Kidney (tissue), 22 donors: Measurements from ENCODE around the gene ARHGEF3. TPM values are rescaled to one million over a fixed set of nuclear protein-coding genes. Genes with fewer than 3 reads are reported as not detected.
A peak's percentile ranks its signal among the peaks of the same experiment; 100 is the strongest.

Experiments
- DNase-seq, 5 donors: peaks; one replicate each; pipeline ENCODE4 v3.0.0-alpha.2; 2013 to 2020
- FAIRE-seq: peaks from 2 replicates; lab custom pipeline; 2012; peaks lifted over from hg19 to GRCh38; lab: Jason Lieb, UNC
- H3K27ac ChIP-seq, 2 donors: one replicate each; pipeline ENCODE4 v1.7.0; 2013; ENCODE audit warnings: low read depth in 2 of 2, low read length in 2 of 2, inconsistent platforms in 1 of 2
- H3K27me3 ChIP-seq: one replicate; pipeline ENCODE4 v1.7.1; 2013; ENCODE audit warnings: low read length, inconsistent platforms; ENCODE audit not compliant: control insufficient read depth, insufficient read depth
- H3K36me3 ChIP-seq, 3 donors: one replicate each; pipeline versions ENCODE4 v1.7.0 to v1.7.1; 2013; ENCODE audit warnings: low read length in 3 of 3, control low read depth in 1 of 3, inconsistent platforms in 1 of 3; ENCODE audit not compliant: insufficient read depth in 3 of 3, control insufficient read depth in 2 of 3
- H3K4me1 ChIP-seq, 3 donors: one replicate each; pipeline versions ENCODE4 v1.7.0 to v1.7.1; 2013; ENCODE audit warnings: low read length in 3 of 3, inconsistent platforms in 1 of 3, low read depth in 1 of 3; ENCODE audit not compliant: control insufficient read depth in 2 of 3, insufficient read depth in 2 of 3
- H3K4me3 ChIP-seq, 3 donors: one replicate each; pipeline versions ENCODE4 v1.7.0 to v1.8.1; 2013; ENCODE audit warnings: low read length in 3 of 3, control low read depth in 1 of 3, inconsistent platforms in 1 of 3
- H3K9ac ChIP-seq, 3 donors: one replicate each; pipeline versions ENCODE4 v1.7.0 to v1.7.1; 2013; ENCODE audit warnings: low read length in 3 of 3, control low read depth in 1 of 3, inconsistent platforms in 1 of 3
- H3K9me3 ChIP-seq, 3 donors: one replicate each; pipeline versions ENCODE4 v1.7.0 to v1.7.1; 2013; ENCODE audit warnings: low read length in 3 of 3, control low read depth in 1 of 3, inconsistent platforms in 1 of 3; ENCODE audit not compliant: control insufficient read depth in 2 of 3, insufficient read depth in 1 of 3
- intact Hi-C: fragments of 100-400 bp; cut with DNase I; formaldehyde crosslinking; loops from one replicate; pipeline ENCODE4 v1.11.1; 2022
- long read RNA-seq, 10 donors: library from polyadenylated mRNA in 1 of 10; unstranded in 1 of 10; transcript quantifications; one replicate each; pipeline ENCODE4 v2.0.0 and lab custom pipeline, GENCODE V29; 2021 to 2026
- polyA plus RNA-seq: library from polyadenylated mRNA; stranded (reverse); fragments of 350-450 nt; fragmentation: Illumina TruSeq; extraction: RNeasy Lipid Tissue Mini Kit (QIAGEN cat#74804); gene quantifications from one replicate; pipeline ENCODE4 v1.2.3, GENCODE V29; 2014; ENCODE audit warnings: low read depth, low replicate concordance; ENCODE audit not compliant: insufficient read depth
- total RNA-seq: library from RNA; stranded (reverse); fragmentation: NEBNext Ultra II Directional; extraction: Animal tissue kit (Norgen Biotek cat#: 25700); gene quantifications from one replicate; pipeline ENCODE4 v1.2.1, GENCODE V29; 2021
- TF ChIP-seq, protein P1 (sequence below): IDR thresholded peaks from 3 replicates; pipeline ENCODE4 v1.5.1; 2012; ENCODE audit warnings: mild to moderate bottlenecking, moderate library complexity, borderline replicate concordance; ENCODE audit not compliant: insufficient read depth; ENCODE audit errors: extremely low read depth
- donor health status: control.
- donor health status: control.
- donor health status: control.
- donor health status: control.
- donor health status: control.
- donor health status: DM: yes; HTN: yes; CAD: no.
- donor health status: Normal renal cell carcinoma (clear cell type).

Gene ARHGEF3, protein sequence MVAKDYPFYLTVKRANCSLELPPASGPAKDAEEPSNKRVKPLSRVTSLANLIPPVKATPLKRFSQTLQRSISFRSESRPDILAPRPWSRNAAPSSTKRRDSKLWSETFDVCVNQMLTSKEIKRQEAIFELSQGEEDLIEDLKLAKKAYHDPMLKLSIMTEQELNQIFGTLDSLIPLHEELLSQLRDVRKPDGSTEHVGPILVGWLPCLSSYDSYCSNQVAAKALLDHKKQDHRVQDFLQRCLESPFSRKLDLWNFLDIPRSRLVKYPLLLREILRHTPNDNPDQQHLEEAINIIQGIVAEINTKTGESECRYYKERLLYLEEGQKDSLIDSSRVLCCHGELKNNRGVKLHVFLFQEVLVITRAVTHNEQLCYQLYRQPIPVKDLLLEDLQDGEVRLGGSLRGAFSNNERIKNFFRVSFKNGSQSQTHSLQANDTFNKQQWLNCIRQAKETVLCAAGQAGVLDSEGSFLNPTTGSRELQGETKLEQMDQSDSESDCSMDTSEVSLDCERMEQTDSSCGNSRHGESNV
- 56.3 TPM for total RNA-seq
- polyA plus RNA-seq, result 25.8 TPM
- long read RNA-seq, donor 1, transcript ARHGEF3-201 (10 exons, 3,602 nt), result major isoform, 8 of 8 reads
- long read RNA-seq, donor 1, partial matches to known transcripts, result 0 of 8 reads
- long read RNA-seq, donor 1, other reads (novel, unspliced or antisense), result 0 of 8 reads
- long read RNA-seq, donor 2, transcript ARHGEF3-201 (10 exons, 3,602 nt), result major isoform, 6 of 16 reads
- long read RNA-seq, donor 2, partial matches to known transcripts, result 6 of 16 reads
- long read RNA-seq, donor 2, other reads (novel, unspliced or antisense), result 0 of 16 reads
- long read RNA-seq, donor 3, transcript ARHGEF3-201 (10 exons, 3,602 nt), result major isoform, 9 of 19 reads
- long read RNA-seq, donor 3, partial matches to known transcripts, result 9 of 19 reads
- long read RNA-seq, donor 3, other reads (novel, unspliced or antisense), result 0 of 19 reads
- long read RNA-seq, donor 4, transcript ARHGEF3-201 (10 exons, 3,602 nt), result major isoform, 9 of 40 reads
- long read RNA-seq, donor 4, partial matches to known transcripts, result 25 of 40 reads
- long read RNA-seq, donor 4, other reads (novel, unspliced or antisense), result 0 of 40 reads
- long read RNA-seq, donor 5, partial matches to known transcripts, result 0 of 3 reads
- long read RNA-seq, donor 5, other reads (novel, unspliced or antisense), result 0 of 3 reads
- long read RNA-seq, donor 6, partial matches to known transcripts, result 5 of 11 reads
- long read RNA-seq, donor 6, other reads (novel, unspliced or antisense), result 0 of 11 reads
- long read RNA-seq, donor 7, transcript ARHGEF3-201 (10 exons, 3,602 nt), result major isoform, 5 of 40 reads
- long read RNA-seq, donor 7, partial matches to known transcripts, result 11 of 40 reads
- long read RNA-seq, donor 7, other reads (novel, unspliced or antisense), result 19 of 40 reads
- long read RNA-seq, donor 8, transcript ARHGEF3-212 (9 exons, 2,024 nt), result minor isoform, 5 of 13 reads
- long read RNA-seq, donor 8, transcript ARHGEF3-201 (10 exons, 3,602 nt), result major isoform, 6 of 13 reads
- long read RNA-seq, donor 8, partial matches to known transcripts, result 0 of 13 reads
- long read RNA-seq, donor 8, other reads (novel, unspliced or antisense), result 0 of 13 reads
- long read RNA-seq, donor 9, partial matches to known transcripts, result 0 of 3 reads
- long read RNA-seq, donor 9, other reads (novel, unspliced or antisense), result 0 of 3 reads
- long read RNA-seq, donor 10, transcript ARHGEF3-201 (10 exons, 3,602 nt), result major isoform, 6 of 6 reads
- long read RNA-seq, donor 10, partial matches to known transcripts, result 0 of 6 reads
- long read RNA-seq, donor 10, other reads (novel, unspliced or antisense), result 0 of 6 reads

DNA sequence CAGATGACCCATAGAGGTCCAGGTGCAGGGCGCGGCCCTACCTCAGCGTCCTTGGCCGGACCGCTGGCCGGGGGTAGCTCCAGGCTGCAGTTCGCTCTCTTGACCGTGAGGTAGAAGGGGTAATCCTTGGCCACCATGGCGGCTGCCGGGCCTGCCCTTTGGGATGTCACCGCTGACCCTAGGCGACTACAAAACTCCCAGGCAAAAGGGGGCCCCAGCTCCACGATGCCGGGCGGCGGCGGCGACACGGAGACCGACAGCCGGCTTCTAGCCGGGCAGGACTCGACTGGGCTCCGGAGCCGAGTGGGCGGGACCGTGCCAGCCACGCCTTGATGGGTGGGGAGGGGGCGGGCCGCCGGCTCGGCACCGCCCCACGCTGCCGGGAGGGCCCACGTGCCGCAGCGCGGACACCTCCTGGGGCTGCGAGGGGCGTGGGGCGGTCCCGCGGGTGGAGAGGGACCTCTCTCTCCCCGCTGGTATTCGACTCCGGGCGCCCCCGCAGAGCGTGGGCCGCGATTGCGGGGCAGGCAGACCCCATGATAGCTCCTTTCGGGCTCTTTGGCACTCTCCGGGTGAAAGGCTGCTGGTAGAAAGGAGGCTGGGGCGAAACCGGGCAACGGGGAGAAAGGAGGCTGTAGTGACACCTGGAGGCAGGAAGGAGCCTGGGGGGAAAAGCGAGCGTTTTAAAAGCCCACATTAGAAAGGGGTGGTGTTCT lies at the start of gene ARHGEF3:
Gene ARHGEF3 (minus strand): TSS at position 288 of the 716 bp plus-strand sequence. CDS start 151 bp downstream, at position 137.
- no peaks in the 10 kb centered on the region for H3K9me3 ChIP-seq
- TF ChIP-seq, protein P1, sequence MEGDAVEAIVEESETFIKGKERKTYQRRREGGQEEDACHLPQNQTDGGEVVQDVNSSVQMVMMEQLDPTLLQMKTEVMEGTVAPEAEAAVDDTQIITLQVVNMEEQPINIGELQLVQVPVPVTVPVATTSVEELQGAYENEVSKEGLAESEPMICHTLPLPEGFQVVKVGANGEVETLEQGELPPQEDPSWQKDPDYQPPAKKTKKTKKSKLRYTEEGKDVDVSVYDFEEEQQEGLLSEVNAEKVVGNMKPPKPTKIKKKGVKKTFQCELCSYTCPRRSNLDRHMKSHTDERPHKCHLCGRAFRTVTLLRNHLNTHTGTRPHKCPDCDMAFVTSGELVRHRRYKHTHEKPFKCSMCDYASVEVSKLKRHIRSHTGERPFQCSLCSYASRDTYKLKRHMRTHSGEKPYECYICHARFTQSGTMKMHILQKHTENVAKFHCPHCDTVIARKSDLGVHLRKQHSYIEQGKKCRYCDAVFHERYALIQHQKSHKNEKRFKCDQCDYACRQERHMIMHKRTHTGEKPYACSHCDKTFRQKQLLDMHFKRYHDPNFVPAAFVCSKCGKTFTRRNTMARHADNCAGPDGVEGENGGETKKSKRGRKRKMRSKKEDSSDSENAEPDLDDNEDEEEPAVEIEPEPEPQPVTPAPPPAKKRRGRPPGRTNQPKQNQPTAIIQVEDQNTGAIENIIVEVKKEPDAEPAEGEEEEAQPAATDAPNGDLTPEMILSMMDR, result peak; percentile 52
- peak within 1 kb of the TSS; percentile 91 to 99 (median 96) for H3K4me3 ChIP-seq
- H3K27ac ChIP-seq, result peak within 1 kb of the TSS; percentile 68 to 88
- H3K27me3 ChIP-seq, result no peaks in the 10 kb centered on the region
- peak; percentile 86 to 95 (median 91) for DNase-seq
- intact Hi-C loops, result no loop called here
- peak within 1 kb of the TSS; percentile 71 to 96 (median 79) for H3K9ac ChIP-seq
- no peaks in the 10 kb centered on the region for H3K36me3 ChIP-seq
- FAIRE-seq, result no peak
- peaks cover 0 to 13% (median 8%) of the 10 kb centered on the region in 3 donors for H3K4me1 ChIP-seq

DNA sequence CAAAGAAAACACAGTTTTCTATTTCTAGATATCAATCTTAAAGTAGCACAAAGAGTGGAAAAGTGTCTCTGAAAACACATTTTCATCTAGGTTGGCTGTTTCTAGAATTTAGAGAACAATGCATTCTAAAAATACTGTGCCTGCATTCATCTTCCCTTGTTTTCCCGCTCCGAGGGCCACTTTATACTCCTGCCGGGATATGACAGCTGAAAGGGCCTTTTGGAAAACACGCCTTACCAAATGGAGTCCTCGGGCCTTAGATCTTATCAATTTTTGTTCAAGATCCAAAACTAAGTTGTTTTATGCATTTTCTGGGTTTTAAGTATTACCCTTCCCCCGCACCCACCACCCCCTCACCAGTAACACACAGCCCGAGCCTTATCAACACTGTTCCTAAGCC lies 47.9 kb upstream of the ARHGEF3 start:
- no peak for DNase-seq
- no peak for FAIRE-seq
- H3K27me3 ChIP-seq, result no peaks in the 10 kb centered on the region
- no peaks in the 10 kb centered on the region for H3K4me1 ChIP-seq
- TF ChIP-seq, protein P1, result no peak
- no peaks in the 10 kb centered on the region for H3K9me3 ChIP-seq
- H3K36me3 ChIP-seq, result no peaks in the 10 kb centered on the region
- H3K9ac ChIP-seq, result no peak overlapping the region
- intact Hi-C loops, result no loop called here
- H3K4me3 ChIP-seq, result no peak overlapping the region
- H3K27ac ChIP-seq, result peak overlapping the region; percentile 38 to 56
